Colonic mucosa (tissue), 4 donors: ENCODE results near the gene UCKL1. TPM values are rescaled to one million over a fixed set of nuclear protein-coding genes. Genes with fewer than 3 reads are reported as not detected.

Source experiments
- DNase-seq: peaks from one replicate; pipeline ENCODE4 v3.0.0-alpha.2; 2020
- H3K27ac ChIP-seq: fragments of 200-600 bp; one replicate; pipeline ENCODE4 v1.8.0; 2021
- H3K27me3 ChIP-seq: fragments of 200-600 bp; one replicate; pipeline ENCODE4 v1.8.0; 2021
- H3K36me3 ChIP-seq: fragments of 200-600 bp; one replicate; pipeline ENCODE4 v1.8.0; 2021
- H3K4me1 ChIP-seq: fragments of 200-600 bp; one replicate; pipeline ENCODE4 v1.8.0; 2021; ENCODE audit warnings: mild to moderate bottlenecking
- H3K4me3 ChIP-seq: fragments of 200-600 bp; one replicate; pipeline ENCODE4 v1.8.0; 2021
- H3K9ac ChIP-seq, 2 donors: one replicate each; pipeline ENCODE4 v1.7.0; 2013; ENCODE audit warnings: control low read depth in 2 of 2, low read depth in 2 of 2, low read length in 2 of 2
- H3K9me3 ChIP-seq: fragments of 200-600 bp; one replicate; pipeline ENCODE4 v1.8.0; 2021
- CTCF ChIP-seq: fragments of 200-600 bp; IDR thresholded peaks from one replicate; pipeline ENCODE4 v1.8.0; 2022; ENCODE audit warnings: antibody characterized with exemption, mild to moderate bottlenecking
- intact Hi-C: fragments of 100-400 bp; cut with DNase I; formaldehyde crosslinking; loops from one replicate; pipeline ENCODE4 v1.14.1; 2022
- total RNA-seq, 2 donors: library from RNA; stranded (reverse); fragmentation: NEBNext Ultra II Directional in 1 of 2; extraction: Animal tissue kit (Norgen Biotek cat#: 25700) in 1 of 2; gene quantifications; one replicate each; pipeline ENCODE4 v1.2.1, GENCODE V29; 2021
- donor health status: healthy.
- donor health status: DM: no; HTN: no; CAD: no.
- donor health status: DM: no; HTN: no; CAD: no.

Gene UCKL1
- 10 to 100 TPM; 33.6 to 49.5 TPM for total RNA-seq

GRCh38 chr20:63955827-63956663 lies at the start of gene UCKL1:
UCKL1 (minus strand) TSS chr20:63956416; CDS start chr20:63956372, 44 bp downstream.
- DNase-seq: peak; percentile 91
- peak within 1 kb of the TSS; percentile 87 to 100 for H3K9ac ChIP-seq
- peak within 1 kb of the TSS; percentile 84 for H3K27ac ChIP-seq
- no peaks in the 10 kb centered on the region for H3K27me3 ChIP-seq
- peak within 1 kb of the TSS; percentile 96 for H3K4me3 ChIP-seq
- no peaks in the 10 kb centered on the region for H3K36me3 ChIP-seq
- peaks cover 25% of the 10 kb centered on the region for H3K4me1 ChIP-seq
- no peaks in the 10 kb centered on the region for H3K9me3 ChIP-seq
- TF ChIP-seq CTCF: no peak
- intact Hi-C loops: no loop called here

GRCh38 chr20:64005394-64005793 lies 49.2 kb upstream of the UCKL1 start:
- intact Hi-C loops: no loop called here
- H3K9me3 ChIP-seq: no peaks in the 10 kb centered on the region
- DNase-seq: no peak
- no peak overlapping the region for H3K27ac ChIP-seq
- H3K36me3 ChIP-seq: peaks cover 18% of the 10 kb centered on the region
- H3K9ac ChIP-seq: no peak overlapping the region
- H3K27me3 ChIP-seq: no peaks in the 10 kb centered on the region
- TF ChIP-seq CTCF: no peak
- no peak overlapping the region for H3K4me3 ChIP-seq
- H3K4me1 ChIP-seq: no peaks in the 10 kb centered on the region

GRCh38 chr20:64003960-64004725 lies 47.9 kb upstream of the UCKL1 start:
- Histone ChIP-seq H3K27me3 (no peaks in the 10 kb centered on the region), H3K27ac (no peak overlapping the region), H3K4me3 (no peak overlapping the region), H3K9me3 (no peaks in the 10 kb centered on the region), H3K36me3 (peaks cover 21% of the 10 kb centered on the region), H3K9ac (no peak overlapping the region), H3K4me1 (no peaks in the 10 kb centered on the region)
- no peak for DNase-seq
- no peak for TF ChIP-seq CTCF
- intact Hi-C loops: no loop called here

- intact Hi-C loops: no loop called here
- no peak for TF ChIP-seq CTCF
- no peaks in the 10 kb centered on the region for H3K27me3 ChIP-seq
- H3K9me3 ChIP-seq: no peaks in the 10 kb centered on the region
- H3K27ac ChIP-seq: no peak overlapping the region
- peaks cover 22% of the 10 kb centered on the region for H3K36me3 ChIP-seq
- no peaks in the 10 kb centered on the region for H3K4me1 ChIP-seq
- H3K9ac ChIP-seq: no peak overlapping the region
- no peak for DNase-seq
- H3K4me3 ChIP-seq: no peak overlapping the region
Measured at GRCh38 chr20:64001607-64002011, 45.4 kb upstream of the UCKL1 start.

GRCh38 chr20:64000906-64001305 lies 44.7 kb upstream of the UCKL1 start:
- no peak for TF ChIP-seq CTCF
- no peak overlapping the region for H3K9ac ChIP-seq
- H3K9me3 ChIP-seq: no peaks in the 10 kb centered on the region
- no peaks in the 10 kb centered on the region for H3K27me3 ChIP-seq
- H3K27ac ChIP-seq: no peak overlapping the region
- intact Hi-C loops: no loop called here
- no peak for DNase-seq
- no peak overlapping the region for H3K4me3 ChIP-seq
- no peaks in the 10 kb centered on the region for H3K4me1 ChIP-seq
- H3K36me3 ChIP-seq: peaks cover 28% of the 10 kb centered on the region
